Neural crest cell (in vitro differentiated cells): Measurements from ENCODE around the gene MBD5. TPM values are rescaled to one million over a fixed set of nuclear protein-coding genes. Genes with fewer than 3 reads are reported as not detected.
"Not testable (repeated sequence)": the region's sequence is repeated elsewhere in the genome, so short reads cannot be mapped to it uniquely, and the experiment has no call there.

Experiments used
- DNase-seq: peaks from one replicate; pipeline ENCODE4 v3.0.0; 2021; ENCODE audit warnings: low read depth, mixed read lengths, low spot score
- H3K27ac Mint-ChIP-seq: one replicate; pipeline ENCODE4 v1.8.0; 2021; ENCODE audit warnings: mild to moderate bottlenecking, mixed read lengths; ENCODE audit not compliant: unreplicated experiment
- H3K27me3 Mint-ChIP-seq: 2 replicates; pipeline ENCODE4 v1.8.0; 2021; ENCODE audit warnings: low read depth, mild to moderate bottlenecking, mixed read lengths
- H3K36me3 Mint-ChIP-seq: 2 replicates; pipeline ENCODE4 v1.8.0; 2021; ENCODE audit warnings: low read depth, mild to moderate bottlenecking, mixed read lengths
- H3K4me1 Mint-ChIP-seq: 2 replicates; pipeline ENCODE4 v1.8.0; 2021; ENCODE audit warnings: mixed read lengths
- H3K4me3 Mint-ChIP-seq: one replicate; pipeline ENCODE4 v1.8.0; 2021; ENCODE audit warnings: mild to moderate bottlenecking, mixed read lengths
- H3K9me3 Mint-ChIP-seq: 2 replicates; pipeline ENCODE4 v1.8.0; 2021; ENCODE audit warnings: mixed read lengths
- total RNA-seq: library from RNA; stranded (reverse); gene quantifications from 2 replicates; pipeline ENCODE4 v1.2.1, GENCODE V29; 2021
- TF ChIP-seq, protein P1 (sequence below): fragments of 200-600 bp; sonication (generic); conservative IDR thresholded peaks from 2 replicates; pipeline ENCODE4 v1.5.0; 2021; ENCODE audit warnings: antibody characterized with exemption, mild to moderate bottlenecking

Gene MBD5
- total RNA-seq, 1 donor from 2014 or later, result 51.1 TPM

DNA sequence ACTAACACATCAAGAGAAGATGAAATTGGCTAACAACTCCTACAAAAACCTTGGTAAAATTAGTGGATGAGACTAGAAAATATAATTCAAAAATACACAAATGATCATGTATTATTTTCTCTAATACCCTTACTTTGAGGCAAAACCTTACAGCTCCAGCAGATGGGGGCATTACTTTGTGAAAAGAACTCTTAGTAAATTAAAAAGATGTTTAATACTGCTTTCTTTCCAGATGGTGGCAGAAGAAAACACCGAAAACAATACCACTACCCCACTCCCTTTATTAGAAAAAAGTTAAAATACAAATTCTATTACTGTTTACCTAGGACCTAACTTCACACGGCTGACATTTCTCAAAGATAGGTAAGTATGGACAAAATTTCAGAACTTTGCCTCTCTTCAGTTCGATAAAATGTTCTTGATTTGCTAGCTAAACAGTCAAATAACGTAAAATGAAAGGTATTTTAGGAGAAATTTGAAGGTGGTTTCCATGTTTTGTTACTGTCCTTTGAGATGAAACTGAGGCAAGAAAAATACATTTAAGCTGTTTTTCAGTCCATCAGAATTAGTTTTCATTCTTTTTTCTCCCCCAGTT is 31.0 kb upstream of the MBD5 start:
- peaks cover 5% of the 10 kb centered on the region for H3K9me3 Mint-ChIP-seq
- no peak overlapping the region for H3K27ac Mint-ChIP-seq
- H3K27me3 Mint-ChIP-seq, result no peaks in the 10 kb centered on the region
- peaks cover 4% of the 10 kb centered on the region for H3K4me1 Mint-ChIP-seq
- TF ChIP-seq, protein P1, sequence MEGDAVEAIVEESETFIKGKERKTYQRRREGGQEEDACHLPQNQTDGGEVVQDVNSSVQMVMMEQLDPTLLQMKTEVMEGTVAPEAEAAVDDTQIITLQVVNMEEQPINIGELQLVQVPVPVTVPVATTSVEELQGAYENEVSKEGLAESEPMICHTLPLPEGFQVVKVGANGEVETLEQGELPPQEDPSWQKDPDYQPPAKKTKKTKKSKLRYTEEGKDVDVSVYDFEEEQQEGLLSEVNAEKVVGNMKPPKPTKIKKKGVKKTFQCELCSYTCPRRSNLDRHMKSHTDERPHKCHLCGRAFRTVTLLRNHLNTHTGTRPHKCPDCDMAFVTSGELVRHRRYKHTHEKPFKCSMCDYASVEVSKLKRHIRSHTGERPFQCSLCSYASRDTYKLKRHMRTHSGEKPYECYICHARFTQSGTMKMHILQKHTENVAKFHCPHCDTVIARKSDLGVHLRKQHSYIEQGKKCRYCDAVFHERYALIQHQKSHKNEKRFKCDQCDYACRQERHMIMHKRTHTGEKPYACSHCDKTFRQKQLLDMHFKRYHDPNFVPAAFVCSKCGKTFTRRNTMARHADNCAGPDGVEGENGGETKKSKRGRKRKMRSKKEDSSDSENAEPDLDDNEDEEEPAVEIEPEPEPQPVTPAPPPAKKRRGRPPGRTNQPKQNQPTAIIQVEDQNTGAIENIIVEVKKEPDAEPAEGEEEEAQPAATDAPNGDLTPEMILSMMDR, result peak; percentile 72
- H3K36me3 Mint-ChIP-seq, result peaks cover 6% of the 10 kb centered on the region
- DNase-seq, result no peak
- no peak overlapping the region for H3K4me3 Mint-ChIP-seq

DNA sequence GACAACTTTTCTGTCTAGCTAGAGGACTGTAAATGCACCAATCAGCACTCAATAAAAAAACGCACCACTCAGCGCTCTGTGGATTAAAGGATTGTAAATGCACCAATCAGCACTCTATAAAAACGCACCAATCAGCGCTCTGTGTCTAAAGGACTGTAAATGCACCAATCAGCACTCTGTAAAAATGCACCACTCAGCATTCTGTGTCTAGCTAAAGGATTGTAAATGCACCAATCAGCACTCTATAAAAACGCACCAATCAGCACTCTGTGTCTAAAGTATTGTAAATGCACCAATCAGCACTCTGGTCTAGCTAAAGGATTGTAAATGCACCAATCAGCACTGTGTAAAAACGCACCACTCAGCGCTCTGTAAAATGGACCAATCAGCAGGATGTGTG is 25.9 kb upstream of the MBD5 start:
- Mint-ChIP-seq H3K4me1 (peaks cover 12% of the 10 kb centered on the region), H3K36me3 (peaks cover 27% of the 10 kb centered on the region), H3K9me3 (peaks cover 11% of the 10 kb centered on the region)
- H3K4me3 Mint-ChIP-seq, H3K27me3 Mint-ChIP-seq, DNase-seq, H3K27ac Mint-ChIP-seq: not testable (repeated sequence)

DNA sequence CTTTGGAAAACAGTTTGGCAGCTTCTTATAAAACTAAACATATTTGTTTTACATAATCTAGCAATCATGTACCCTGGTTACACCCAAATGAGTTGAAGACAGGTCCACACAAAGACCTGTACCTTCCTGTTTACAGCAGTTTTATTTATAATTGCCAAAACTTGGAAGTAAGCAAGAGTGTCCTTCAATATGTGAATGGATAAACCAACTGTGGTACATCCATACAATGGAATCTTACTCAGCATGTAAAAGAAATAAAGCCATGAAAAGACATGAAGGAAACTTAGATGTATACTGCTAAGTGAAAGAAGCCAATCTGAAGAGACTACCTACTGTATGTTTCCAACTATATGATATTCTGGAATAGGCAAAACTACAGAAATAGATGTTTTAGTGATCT is 24.1 kb upstream of the MBD5 start:
- H3K36me3 Mint-ChIP-seq, result peaks cover 36% of the 10 kb centered on the region
- H3K27me3 Mint-ChIP-seq, result no peaks in the 10 kb centered on the region
- H3K4me1 Mint-ChIP-seq, result peaks cover 10% of the 10 kb centered on the region
- H3K4me3 Mint-ChIP-seq, result no peak overlapping the region
- peaks cover 16% of the 10 kb centered on the region for H3K9me3 Mint-ChIP-seq
- TF ChIP-seq, protein P1, result no peak
- no peak overlapping the region for H3K27ac Mint-ChIP-seq
- DNase-seq, result no peak

DNA sequence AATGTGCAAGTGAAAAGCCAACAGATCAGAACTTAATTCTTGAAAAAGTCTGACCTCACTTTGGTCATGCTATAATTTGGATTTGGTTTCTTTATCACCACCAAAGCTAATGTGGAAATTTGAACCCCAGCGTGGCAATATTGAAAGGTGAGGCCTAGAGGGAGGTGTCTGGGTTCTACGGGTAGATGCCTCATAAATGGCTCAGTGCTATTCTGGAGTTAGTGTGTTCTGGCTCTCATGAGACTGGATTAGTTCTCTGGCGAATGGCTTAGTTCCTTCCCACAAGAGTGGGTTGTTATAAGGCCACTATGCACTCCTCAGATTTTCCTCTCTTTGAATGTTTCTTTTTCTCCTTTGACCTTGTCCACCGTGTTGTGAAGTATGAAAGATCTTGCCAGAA is 22.7 kb upstream of the MBD5 start:
- H3K27ac Mint-ChIP-seq, result no peak overlapping the region
- no peak overlapping the region for H3K4me3 Mint-ChIP-seq
- peaks cover 17% of the 10 kb centered on the region for H3K9me3 Mint-ChIP-seq
- no peak for DNase-seq
- TF ChIP-seq, protein P1, result no peak
- peaks cover 10% of the 10 kb centered on the region for H3K4me1 Mint-ChIP-seq
- H3K27me3 Mint-ChIP-seq, result no peaks in the 10 kb centered on the region
- H3K36me3 Mint-ChIP-seq, result peaks cover 47% of the 10 kb centered on the region

DNA sequence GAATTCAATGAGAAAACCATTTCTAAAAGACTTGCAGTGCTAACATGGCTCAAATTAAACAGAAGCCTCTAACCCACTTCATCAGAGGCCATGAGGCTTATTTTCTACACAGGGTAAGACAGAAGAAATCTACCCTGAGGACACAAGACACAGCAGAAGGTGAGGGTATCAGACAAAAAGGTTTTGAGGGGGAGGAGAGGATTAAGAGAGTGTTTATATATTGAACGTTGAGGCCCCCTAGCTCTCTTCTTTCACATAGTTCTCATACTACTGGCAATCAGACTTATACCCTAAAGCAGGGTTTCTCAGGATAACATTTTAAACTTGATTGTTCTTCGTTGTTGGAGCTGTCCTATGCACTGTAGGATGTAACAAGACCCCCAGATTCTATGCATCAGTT is 21.8 kb upstream of the MBD5 start:
- Mint-ChIP-seq H3K4me1 (peaks cover 10% of the 10 kb centered on the region), H3K9me3 (peaks cover 20% of the 10 kb centered on the region), H3K36me3 (peaks cover 55% of the 10 kb centered on the region), H3K27ac (no peak overlapping the region), H3K27me3 (no peaks in the 10 kb centered on the region), H3K4me3 (no peak overlapping the region)
- no peak for DNase-seq
- TF ChIP-seq, protein P1, result no peak

DNA sequence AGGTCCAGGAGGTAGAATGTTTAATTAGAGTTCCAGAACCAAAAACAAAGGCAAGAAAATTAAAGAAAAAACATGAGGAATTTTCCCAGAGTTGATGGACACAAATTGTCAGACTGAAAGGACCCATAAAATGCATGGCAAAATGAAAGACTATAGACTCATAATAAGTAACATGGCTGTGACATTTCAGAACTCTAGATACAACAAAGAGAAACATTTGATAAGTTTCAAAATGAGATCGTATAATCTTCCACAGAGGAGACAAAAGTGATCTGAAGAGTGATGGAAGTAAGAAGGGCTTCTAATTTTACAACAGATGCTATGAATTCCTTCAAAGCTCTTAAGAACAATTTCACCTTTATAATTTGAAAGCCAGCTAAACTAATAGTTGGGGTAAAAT is 20.8 kb upstream of the MBD5 start:
- no peaks in the 10 kb centered on the region for H3K27me3 Mint-ChIP-seq
- peaks cover 10% of the 10 kb centered on the region for H3K4me1 Mint-ChIP-seq
- no peak overlapping the region for H3K4me3 Mint-ChIP-seq
- peaks cover 22% of the 10 kb centered on the region for H3K9me3 Mint-ChIP-seq
- no peak for DNase-seq
- H3K36me3 Mint-ChIP-seq, result peaks cover 58% of the 10 kb centered on the region
- TF ChIP-seq, protein P1, result no peak
- no peak overlapping the region for H3K27ac Mint-ChIP-seq

DNA sequence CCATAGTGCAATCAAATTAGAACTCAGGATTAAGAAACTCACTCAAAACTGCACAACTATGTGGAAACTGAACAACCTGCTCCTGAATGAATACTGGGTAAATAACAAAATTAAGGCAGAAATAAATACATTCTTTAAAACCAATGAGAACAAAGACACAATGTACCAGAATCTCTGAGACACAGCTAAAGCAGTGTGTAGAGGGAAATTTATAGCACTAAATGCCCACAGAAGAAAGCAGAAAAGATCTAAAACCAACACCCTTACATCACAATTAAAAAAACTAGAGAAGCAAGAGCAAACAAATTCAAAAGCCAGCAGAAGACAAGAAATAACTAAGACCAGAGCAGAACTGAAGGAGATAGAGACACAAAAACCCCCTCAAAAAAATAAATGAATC is 18.5 kb upstream of the MBD5 start:
- not testable (repeated sequence) for H3K4me1 Mint-ChIP-seq, H3K27ac Mint-ChIP-seq, H3K27me3 Mint-ChIP-seq, DNase-seq, H3K4me3 Mint-ChIP-seq
- H3K36me3 Mint-ChIP-seq, result peaks cover 55% of the 10 kb centered on the region
- peaks cover 19% of the 10 kb centered on the region for H3K9me3 Mint-ChIP-seq
